ENCODE results near the gene PIK3CD.
"Not testable (repeated sequence)": the region's sequence is repeated elsewhere in the genome, so short reads cannot be mapped to it uniquely, and the experiment has no call there.

Gene PIK3CD

DNA sequence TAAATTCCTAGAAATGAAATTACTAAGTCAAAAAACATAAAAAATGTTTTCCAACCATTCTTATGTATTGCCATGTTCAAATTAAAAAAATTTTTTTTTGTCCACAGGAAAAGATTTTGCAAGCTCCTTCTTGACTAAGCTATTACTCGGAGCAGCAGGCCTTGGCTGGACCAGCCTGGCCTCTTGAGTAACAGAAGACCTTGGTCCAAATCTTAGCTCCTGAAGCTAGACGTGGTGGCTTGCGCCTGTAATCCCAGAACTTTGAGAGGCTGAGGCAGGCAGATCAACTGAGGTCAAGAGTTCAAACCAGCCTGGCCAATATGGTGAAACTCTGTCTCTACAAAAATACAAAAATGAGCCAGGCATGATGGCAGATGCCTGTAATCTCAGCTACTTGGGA is 94.7 kb downstream of the PIK3CD start:
- DNase-seq = no peak

DNA sequence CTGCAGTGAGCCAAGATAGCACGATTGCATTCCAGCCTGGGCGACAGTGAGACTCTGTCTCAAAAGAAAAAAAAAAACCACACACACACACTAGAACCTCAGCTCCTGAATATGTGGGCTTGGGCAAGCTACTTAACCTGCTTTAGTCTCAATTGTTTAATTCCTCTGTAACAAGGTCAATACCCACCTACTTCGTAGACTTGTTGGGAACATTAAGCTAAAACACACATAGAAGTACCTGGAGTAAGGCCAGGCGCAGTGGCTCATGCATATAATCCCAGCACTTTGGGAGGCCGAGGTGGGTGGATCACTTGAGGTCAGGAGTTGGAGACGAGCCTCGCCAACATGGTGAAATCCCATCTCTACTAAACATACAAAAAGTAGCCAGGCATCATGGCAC is 95.1 kb downstream of the PIK3CD start:
- DNase-seq = no peak

DNA sequence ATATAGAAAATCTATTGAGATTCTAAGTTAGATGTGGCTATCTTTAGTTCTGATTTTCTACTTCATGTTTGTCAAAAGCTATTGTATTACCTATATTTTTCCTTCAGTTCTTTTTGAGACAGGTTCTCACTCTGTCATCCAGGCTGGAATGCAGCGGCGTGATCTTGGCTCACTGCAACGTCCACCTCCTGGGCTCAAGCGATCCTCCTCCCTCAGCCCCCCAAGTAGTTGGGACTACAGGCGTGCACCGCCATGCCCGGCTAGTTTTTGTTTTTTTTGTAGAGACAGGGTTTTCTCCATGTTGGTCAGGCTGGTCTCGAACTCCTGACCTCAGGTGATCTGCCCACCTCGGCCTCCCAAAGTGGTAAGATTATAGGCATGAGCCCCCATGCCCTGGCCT is 96.9 kb downstream of the PIK3CD start:
- DNase-seq = not testable (repeated sequence)

DNA sequence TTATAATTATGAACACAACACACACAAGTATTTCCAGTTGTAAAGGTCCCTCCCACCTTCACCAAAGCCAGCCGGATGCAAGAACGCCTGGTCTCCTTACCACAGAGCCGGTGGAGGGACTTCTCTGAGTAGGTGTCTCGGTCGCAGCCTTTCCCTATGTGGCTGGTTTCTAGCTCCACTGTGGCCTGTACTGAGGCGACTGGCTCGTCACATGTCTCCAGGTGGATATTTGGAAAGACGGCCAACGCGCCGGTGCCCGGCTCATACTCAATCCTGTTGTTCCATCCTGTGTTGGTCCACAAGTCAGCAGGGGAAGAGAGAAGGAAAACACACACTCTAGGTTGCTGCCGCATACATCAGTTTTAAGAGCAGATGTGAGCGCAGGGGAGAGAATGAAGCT is 97.8 kb downstream of the PIK3CD start:
- no peak for DNase-seq

DNA sequence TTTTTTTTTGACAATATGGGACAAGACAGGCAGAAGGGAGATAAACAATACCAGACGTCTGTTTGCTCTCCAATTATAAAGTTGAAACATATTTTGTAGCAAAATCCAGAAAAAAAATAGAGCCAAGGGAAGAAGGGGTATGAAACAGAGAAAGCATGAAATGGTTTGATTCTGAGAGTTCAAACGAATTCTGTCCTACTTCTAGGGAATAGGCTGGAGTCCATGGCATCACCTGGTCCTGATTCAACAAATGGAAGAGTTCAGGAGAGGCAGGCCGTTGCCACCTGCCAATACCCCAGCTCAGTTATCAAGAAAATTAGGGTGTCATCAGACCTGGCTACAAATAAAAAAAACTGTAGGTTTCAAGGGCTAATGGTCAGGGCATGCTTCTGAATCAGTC is 100.4 kb downstream of the PIK3CD start:
- no peak for DNase-seq

- peak; percentile 5 for DNase-seq
These were observed 101.6 kb downstream of the PIK3CD start for GRCh38 chr1:9753121-9753531.

DNA sequence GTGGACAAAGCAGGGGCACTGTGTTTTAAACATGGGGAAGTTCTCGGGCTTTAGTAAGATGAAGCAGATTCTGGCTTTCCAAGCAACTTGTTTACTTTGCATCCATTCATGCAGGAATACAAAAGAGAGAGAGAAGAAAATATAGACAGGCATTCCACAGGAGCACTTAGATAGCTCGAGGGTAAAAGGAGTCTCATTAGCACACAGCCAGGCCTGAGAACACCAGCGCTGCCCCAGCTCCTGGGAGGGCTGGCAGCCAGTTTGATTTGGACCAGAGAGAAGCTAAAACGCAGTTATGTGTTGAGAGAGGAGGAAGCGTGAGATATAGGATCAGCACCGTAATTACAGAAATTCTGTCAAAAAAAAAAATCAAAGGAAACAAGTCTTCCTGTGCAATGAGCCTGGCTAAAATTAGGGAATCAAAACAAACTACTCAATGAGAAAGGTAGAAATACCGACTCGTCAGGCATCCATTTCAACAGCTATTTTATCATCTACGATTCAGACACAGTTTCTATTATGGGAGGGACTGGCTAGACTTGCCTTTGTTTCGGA is 104.0 kb downstream of the PIK3CD start:
- DNase-seq = no peak

DNA sequence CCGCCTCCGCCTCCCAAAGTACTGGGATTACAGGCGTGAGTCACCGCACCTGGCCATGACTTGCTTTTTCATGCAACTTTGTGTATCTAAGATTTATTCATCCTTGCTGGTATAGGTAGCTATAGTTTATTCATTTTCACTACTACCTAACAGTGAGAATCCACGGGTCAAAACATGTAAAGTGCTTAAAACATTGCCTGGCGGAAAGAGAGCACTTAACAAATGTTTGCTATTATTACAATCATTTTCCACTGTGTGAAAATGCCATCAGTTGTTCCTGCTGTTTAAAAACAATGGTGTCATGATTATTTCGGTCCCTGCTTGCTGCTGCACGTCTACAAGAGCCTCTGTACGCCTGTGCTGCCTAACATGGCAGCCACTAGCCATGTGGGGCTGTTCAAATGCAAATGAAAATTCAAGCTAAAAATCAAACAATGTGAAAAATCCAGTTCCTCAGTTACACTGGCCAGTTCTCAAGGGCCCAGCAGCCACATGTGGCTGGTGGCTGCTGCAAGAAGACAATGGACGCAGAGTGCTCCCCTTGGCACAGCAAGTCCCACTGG is 107.1 kb downstream of the PIK3CD start:
- DNase-seq = no peak

GRCh38 chr1:9759939-9760338 is 108.4 kb downstream of the PIK3CD start:
- no peak for DNase-seq

DNA sequence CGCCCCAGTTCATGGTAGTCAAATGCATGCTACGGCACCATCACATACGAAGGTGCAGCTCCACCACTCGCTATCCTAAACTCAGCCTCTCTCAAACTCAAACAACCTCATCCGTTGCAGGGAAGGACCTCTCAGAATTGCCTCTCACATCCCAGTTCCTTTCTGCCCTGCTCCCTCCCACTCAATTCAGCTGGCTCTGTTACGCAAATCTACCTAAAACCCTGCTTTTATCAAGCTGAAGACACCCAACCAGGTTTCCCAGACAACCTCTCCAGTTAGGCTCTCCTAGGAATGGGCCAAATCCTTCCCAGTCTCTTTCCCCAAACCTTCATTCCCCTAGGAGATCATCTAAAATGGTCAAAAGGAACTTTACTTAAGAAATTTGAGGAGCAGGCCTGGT is 109.3 kb downstream of the PIK3CD start:
- no peak for DNase-seq

DNA sequence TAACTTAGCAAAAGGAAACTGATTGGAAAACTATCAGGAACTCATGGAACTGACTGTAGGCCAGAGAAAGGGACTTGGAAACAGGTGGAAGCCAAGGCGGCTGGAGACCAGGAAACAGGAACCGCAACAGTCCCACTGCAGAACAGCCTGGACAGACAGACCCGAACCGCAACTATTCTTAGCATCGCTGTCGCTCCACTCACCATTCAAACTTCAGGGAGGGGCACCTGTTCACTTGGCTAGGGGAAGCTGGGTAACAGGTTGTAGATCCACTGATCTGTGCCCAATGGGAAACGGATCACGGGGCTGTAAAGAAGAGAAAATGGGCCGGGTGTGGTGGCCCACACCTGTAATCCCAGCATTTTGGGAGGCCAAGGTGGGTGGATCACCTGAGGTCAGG is 110.3 kb downstream of the PIK3CD start:
- no peak for DNase-seq

DNA sequence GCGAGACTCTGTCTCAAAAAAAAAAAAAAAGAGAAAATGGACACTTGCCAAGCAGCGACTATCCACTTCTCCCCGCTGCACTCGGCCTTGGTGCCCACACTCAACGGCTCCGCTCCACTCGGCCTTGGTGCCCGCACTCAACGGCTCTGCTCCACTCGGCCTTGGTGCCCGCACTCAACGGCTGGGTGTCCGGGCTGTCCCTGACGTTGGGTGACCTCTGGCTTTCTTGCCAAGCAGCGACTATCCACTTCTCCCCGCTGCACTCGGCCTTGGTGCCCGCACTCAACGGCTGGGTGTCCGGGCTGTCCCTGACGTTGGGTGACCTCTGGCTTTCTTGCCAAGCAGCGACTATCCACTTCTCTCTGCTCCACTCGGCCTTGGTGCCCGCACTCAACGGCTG is 110.9 kb downstream of the PIK3CD start:
- DNase-seq = not testable (repeated sequence)

DNA sequence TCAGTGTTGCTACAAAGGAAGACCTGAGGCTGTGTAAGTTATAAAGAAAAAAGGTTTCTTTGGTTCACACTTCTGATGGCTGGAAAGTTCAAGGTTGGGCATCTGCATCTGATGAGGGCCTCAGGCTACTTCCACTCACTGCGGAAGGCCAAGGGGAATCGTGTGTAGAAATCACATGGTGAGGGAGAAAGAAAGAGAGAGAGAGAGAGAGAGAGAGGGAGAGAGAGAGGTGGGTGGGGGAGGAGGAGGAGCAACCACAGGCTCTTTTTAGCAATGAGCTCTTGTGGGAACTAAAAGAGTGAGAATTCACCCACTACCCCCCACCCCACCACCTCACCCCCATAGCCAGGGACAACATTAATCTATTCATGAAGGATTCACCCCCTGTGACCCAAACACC is 112.4 kb downstream of the PIK3CD start:
- DNase-seq = no peak

DNA sequence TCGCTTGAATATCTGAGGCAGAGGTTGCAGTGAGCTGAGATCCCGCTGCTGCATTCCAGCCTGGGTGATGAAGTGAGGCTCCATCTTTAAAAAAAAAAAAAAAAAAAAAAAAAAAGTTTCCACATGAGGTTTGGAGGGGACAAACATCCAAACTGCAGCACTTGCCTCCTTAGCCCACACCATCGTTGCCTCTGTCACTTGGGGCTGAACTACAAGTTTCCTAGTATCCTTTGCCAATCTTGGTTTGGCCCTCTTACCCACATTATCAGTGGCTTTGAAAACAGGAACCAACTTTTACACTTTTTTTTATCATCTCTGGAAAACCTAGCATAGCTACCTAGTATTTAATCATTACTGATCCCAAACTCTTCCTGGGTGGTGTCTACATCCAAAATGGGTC is 113.0 kb downstream of the PIK3CD start:
- DNase-seq = no peak

- DNase-seq = no peak
These were observed 115.4 kb downstream of the PIK3CD start for GRCh38 chr1:9766759-9767442.

- DNase-seq = no peak
These were observed 116.6 kb downstream of the PIK3CD start for GRCh38 chr1:9767964-9768668.

DNA sequence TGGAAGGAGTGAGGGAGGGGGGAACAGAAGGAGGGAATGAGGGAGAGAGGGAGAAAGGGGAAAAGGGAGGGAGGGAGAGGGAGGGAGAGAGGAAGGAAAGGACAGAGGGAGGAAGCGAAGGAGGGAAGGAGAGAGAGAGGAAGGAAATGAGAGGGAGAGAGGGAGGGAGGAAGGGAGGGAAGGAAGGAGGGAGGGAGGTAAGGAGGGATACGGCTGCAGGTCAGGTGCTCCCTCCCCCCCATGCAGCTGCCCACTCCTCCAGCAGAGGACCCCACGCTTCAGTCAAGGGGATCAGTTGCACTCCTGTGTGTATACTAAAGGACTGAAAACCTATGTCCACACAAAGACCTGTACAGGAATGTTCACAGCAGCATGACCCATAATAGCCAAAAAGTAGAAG is 117.5 kb downstream of the PIK3CD start:
- no peak for DNase-seq

GRCh38 chr1:9770298-9770697 is 118.8 kb downstream of the PIK3CD start:
- no peak for DNase-seq

DNA sequence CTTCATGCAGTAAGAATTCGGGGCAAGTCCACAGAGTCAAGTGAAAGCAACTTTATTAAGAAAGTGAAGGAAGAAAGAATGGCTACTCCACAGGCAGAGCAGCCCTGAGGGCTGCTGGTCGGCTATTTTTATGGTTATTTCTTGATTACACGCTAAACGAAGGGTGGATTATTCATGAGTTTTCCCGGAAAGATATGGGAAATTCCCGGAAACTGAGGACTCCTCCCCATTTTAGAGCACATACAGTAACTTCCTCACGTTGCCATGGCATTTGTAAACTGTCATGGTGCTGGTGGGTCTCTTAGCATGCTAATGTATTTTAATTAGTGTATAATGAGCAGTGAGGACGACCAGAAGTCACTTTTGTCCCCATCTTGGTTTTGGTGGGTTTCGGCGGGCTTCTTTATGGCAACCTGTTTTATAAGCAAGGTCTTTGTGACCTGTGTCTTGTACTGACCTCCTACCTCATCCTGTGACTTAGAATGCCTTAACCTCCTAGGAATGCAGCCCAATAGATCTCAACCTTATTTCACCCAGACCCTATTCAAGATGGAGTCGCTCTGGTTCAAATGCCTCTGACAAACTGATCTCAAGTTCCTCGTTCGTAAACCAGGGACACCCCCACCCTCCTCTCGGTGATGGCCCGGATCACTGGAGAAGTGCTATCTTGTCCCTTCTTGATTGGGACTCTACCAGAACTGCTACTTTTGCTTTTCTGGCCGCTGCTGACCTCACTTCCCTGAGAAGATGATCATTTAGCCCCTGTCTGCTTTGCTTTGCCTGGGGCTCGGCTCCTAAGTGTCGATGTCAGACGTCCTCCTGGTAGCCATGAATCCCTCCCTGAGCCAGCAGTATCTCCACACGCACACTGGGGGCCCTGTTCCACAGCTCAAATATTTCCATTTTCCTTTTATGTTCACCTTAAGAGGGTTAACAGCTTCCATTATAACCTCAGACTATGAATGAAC is 123.5 kb downstream of the PIK3CD start:
- no peak for DNase-seq

DNA sequence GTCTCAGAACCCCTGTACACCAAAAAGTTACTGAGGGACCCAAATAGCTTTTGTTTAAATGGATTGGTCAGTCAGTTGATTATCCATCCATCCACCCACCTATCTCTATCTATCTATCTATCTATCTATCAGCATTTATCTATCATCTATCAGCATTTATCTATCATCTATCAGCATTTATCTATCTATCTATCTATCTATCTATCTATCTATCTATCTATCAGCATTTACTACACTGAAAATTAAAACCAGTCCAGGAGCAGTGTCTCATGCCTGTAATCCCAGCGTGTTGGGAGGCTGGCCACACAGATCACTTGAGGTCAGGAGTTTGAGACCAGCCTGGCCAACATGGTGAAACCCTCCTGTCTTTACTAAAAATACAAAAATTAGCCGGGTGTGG is 125.2 kb downstream of the PIK3CD start:
- DNase-seq = no peak
